DND-41 (cell line): Measurements from ENCODE around the gene PDCD11.

ENCODE experiments used
- EZH2 ChIP-seq: IDR thresholded peaks from 3 replicates; pipeline ENCODE4 v1.6.1; 2012; ENCODE audit warnings: borderline replicate concordance, low read depth, mild to moderate bottlenecking, moderate library complexity, low read length, inconsistent platforms; ENCODE audit not compliant: severe bottlenecking
- TF ChIP-seq, protein P1 (sequence below): IDR thresholded peaks from 2 replicates; pipeline ENCODE4 v1.5.1; 2012; ENCODE audit warnings: borderline replicate concordance, low read length, moderate library complexity, mild to moderate bottlenecking; ENCODE audit not compliant: poor library complexity, severe bottlenecking; ENCODE audit errors: extremely low read depth

DNA sequence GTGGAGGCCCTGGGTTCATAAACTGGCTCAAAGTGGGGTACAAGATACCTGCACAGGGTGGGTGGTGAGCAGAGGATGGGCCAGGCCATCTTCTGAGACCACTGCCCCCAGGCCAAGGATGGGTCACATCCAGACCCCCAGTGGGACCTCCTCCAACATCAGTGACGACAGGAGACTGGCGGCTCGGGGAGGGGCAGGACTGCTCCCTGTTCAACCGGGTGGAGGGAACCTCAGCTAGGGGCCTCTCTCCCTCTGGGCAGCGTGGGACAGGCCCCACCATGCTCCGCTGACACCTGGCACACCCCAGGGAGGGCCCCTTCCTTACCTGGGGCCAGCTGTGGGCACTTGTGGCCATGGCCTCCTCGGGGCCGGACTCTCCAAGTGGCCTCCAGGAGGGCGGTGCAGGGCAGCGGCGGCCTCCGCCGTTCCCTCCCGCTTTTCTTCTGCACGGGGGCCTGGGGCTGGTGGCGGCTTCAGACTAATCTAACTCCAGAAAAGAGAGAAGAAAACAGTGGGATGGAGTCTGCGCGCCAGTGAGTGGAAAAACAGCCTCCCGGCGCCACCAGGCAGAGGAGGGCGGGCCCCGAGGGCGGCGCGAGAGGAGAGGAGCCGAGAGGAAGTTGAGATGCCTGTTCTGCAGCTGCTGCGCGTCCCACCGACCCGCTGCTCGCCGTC, 55.5 kb downstream of the PDCD11 start, which contains the start of gene CALHM2:
- TF ChIP-seq, protein P1, sequence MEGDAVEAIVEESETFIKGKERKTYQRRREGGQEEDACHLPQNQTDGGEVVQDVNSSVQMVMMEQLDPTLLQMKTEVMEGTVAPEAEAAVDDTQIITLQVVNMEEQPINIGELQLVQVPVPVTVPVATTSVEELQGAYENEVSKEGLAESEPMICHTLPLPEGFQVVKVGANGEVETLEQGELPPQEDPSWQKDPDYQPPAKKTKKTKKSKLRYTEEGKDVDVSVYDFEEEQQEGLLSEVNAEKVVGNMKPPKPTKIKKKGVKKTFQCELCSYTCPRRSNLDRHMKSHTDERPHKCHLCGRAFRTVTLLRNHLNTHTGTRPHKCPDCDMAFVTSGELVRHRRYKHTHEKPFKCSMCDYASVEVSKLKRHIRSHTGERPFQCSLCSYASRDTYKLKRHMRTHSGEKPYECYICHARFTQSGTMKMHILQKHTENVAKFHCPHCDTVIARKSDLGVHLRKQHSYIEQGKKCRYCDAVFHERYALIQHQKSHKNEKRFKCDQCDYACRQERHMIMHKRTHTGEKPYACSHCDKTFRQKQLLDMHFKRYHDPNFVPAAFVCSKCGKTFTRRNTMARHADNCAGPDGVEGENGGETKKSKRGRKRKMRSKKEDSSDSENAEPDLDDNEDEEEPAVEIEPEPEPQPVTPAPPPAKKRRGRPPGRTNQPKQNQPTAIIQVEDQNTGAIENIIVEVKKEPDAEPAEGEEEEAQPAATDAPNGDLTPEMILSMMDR = no peak
- TF ChIP-seq EZH2 = no peak
